Tibial artery (tissue), 4 donors: Measurements from ENCODE around the gene CLIC3.

Experiments used
- DNase-seq, 2 donors: peaks; one replicate each; pipeline ENCODE4 v3.0.0-alpha.2; 2019
- H3K27ac ChIP-seq, 2 donors: fragments of 200-600 bp; sonication (generic) in 1 of 2; 1 replicate in 1 of 2; 2 replicates in 1 of 2; pipeline ENCODE4 v1.5.1; 2018 to 2019; ENCODE audit warnings: mild to moderate bottlenecking in 1 of 2
- H3K27me3 ChIP-seq, 2 donors: fragments of 200-600 bp; sonication (generic) in 1 of 2; one replicate each; pipeline versions ENCODE4 v1.5.1 to v1.6.0; 2016 to 2019
- H3K36me3 ChIP-seq, 3 donors: fragments of 200-600 bp; sonication (generic) in 2 of 3; one replicate each; pipeline ENCODE4 v1.5.1; 2016 to 2019; ENCODE audit warnings: mild to moderate bottlenecking in 2 of 3
- H3K4me1 ChIP-seq, 4 donors: fragments of 200-600 bp; sonication (generic) in 2 of 4; 1 replicate in 3 of 4; 2 replicates in 1 of 4; pipeline ENCODE4 v1.5.1; 2016 to 2019
- H3K4me3 ChIP-seq, 2 donors: fragments of 200-600 bp; sonication (generic) in 1 of 2; 1 replicate in 1 of 2; 2 replicates in 1 of 2; pipeline ENCODE4 v1.5.1; 2018 to 2019; ENCODE audit warnings: mild to moderate bottlenecking in 2 of 2
- H3K9me3 ChIP-seq, 3 donors: fragments of 200-600 bp; sonication (generic) in 1 of 3; one replicate each; pipeline ENCODE4 v1.5.1; 2016 to 2019
- CTCF ChIP-seq, 2 experiments: fragments of 200-600 bp in 1 of 2; fragments of 450-650 bp in 1 of 2; IDR thresholded peaks; one replicate each; pipeline ENCODE4 v1.5.1; 2017 to 2019; ENCODE audit warnings: antibody characterized with exemption in 2 of 2, mild to moderate bottlenecking in 1 of 2, moderate library complexity in 1 of 2
- intact Hi-C: fragments of 100-400 bp; cut with DNase I; formaldehyde crosslinking; loops from one replicate; pipeline ENCODE4 v1.15.0; 2023; ENCODE audit warnings: low total_unique reads

CLIC3 gene

GRCh38 chr9:136996361-136997292 is at the start of gene CLIC3:
CLIC3 (minus strand) TSS chr9:136996568; CDS start chr9:136996543, 25 bp downstream.
- no peak for TF ChIP-seq CTCF (IDR thresholded peaks at IDR 0.05)
- intact Hi-C loops = no loop called here
- Histone ChIP-seq H3K36me3 (no peaks in the 10 kb centered on the region), H3K4me1 (peaks cover 0 to 34% (median 27%) of the 10 kb centered on the region in 4 donors), H3K27ac (peak within 1 kb of the TSS in 1 of 2 donors; percentile 29), H3K9me3 (no peaks in the 10 kb centered on the region), H3K4me3 (peak within 1 kb of the TSS in 1 of 2 donors; percentile 29), H3K27me3 (peaks cover 0 to 35% of the 10 kb centered on the region in 2 donors)
- no peak for DNase-seq

GRCh38 chr9:137045294-137046087 is 49.1 kb upstream of the CLIC3 start:
- Histone ChIP-seq H3K4me1 (peaks cover 0 to 47% (median 21%) of the 10 kb centered on the region in 4 donors), H3K9me3 (no peaks in the 10 kb centered on the region), H3K27ac (peak overlapping the region in 1 of 2 donors; percentile 51), H3K27me3 (peaks cover 0 to 38% of the 10 kb centered on the region in 2 donors), H3K4me3 (peak overlapping the region; percentile 54 to 57), H3K36me3 (peaks cover 0 to 7% (median 6%) of the 10 kb centered on the region in 3 donors)
- TF ChIP-seq CTCF (IDR thresholded peaks at IDR 0.05) = no peak
- no peak for DNase-seq
- intact Hi-C loops = no loop called here

- intact Hi-C loops = loop anchor here (5.0 kb wide), 1 partner anchor 33 kb away; the partner anchor contains the start of gene UAP1L1
- no peak for DNase-seq
- peaks cover 0 to 47% (median 21%) of the 10 kb centered on the region in 4 donors for H3K4me1 ChIP-seq
- TF ChIP-seq CTCF (IDR thresholded peaks at IDR 0.05) = no peak
- no peaks in the 10 kb centered on the region for H3K9me3 ChIP-seq
- peaks cover 0 to 32% of the 10 kb centered on the region in 2 donors for H3K27me3 ChIP-seq
- H3K4me3 ChIP-seq = peak overlapping the region; percentile 54 to 57
- peaks cover 3 to 16% (median 15%) of the 10 kb centered on the region in 3 donors for H3K36me3 ChIP-seq
- no peak overlapping the region for H3K27ac ChIP-seq
These were observed 48.3 kb upstream of the CLIC3 start for GRCh38 chr9:137044502-137045177.

GRCh38 chr9:137044037-137044436 is 47.7 kb upstream of the CLIC3 start:
- H3K36me3 ChIP-seq = peaks cover 5 to 22% (median 21%) of the 10 kb centered on the region in 3 donors
- H3K4me3 ChIP-seq = peak overlapping the region; percentile 54 to 57

More at GRCh38 chr9:137044037-137044436, 47.7 kb upstream of the CLIC3 start:
- TF ChIP-seq CTCF (IDR thresholded peaks at IDR 0.05) = no peak
- DNase-seq = no peak
- Histone ChIP-seq H3K27ac (no peak overlapping the region), H3K4me1 (peaks cover 0 to 43% (median 21%) of the 10 kb centered on the region in 4 donors), H3K9me3 (no peaks in the 10 kb centered on the region), H3K27me3 (peaks cover 0 to 26% of the 10 kb centered on the region in 2 donors)
- intact Hi-C loops = loop anchor here (5.0 kb wide), 1 partner anchor 33 kb away; the partner anchor contains the start of gene UAP1L1
